ENCODE results near the gene CLEC2A.

The CLEC2A gene

DNA sequence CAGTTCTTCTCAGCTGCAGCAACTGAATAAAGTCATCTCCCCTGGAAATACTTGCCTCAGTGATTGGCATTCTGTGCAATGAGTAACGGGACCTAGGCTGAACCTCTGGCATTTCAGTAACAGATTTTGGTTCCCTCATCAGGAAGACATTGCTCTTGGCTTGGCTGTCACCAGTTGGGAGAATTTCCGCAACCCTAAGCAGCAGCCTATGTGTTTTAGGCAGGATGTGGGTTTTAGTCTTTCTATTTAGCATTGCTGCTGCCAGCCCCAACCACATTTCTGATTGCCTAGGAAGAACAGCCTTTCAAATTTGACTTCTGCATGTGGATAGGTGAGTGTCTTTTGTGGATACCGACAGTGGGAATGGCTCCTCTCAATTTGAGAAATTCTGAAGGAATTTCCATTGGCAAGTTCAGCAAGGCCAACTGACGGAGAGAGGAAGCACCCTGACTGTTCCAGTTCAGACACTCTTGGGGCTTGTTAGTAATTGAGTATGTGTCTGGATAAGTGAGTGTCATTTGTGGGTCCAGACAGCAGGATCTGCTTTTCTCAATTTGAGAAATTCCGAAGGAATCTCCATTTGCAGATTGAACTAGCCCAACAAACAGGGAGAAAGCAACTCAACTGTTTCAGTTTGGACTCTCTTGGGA lies 19.0 kb upstream of the CLEC2A start:
- no peaks in the 10 kb centered on the region for H3K9me3 Mint-ChIP-seq
- H3K27ac Mint-ChIP-seq, result peak overlapping the region; percentile 56
- no peaks in the 10 kb centered on the region for H3K36me3 Mint-ChIP-seq (ENCODE audit: low read depth)
- peak; percentile 42 for DNase-seq (ENCODE audit: low spot score)
- peak overlapping the region; percentile 83 for H3K4me3 Mint-ChIP-seq
- H3K27me3 Mint-ChIP-seq (ENCODE audit: low read depth), result no peaks in the 10 kb centered on the region
- peaks cover 53% of the 10 kb centered on the region for H3K4me1 Mint-ChIP-seq (ENCODE audit: low read depth)

DNA sequence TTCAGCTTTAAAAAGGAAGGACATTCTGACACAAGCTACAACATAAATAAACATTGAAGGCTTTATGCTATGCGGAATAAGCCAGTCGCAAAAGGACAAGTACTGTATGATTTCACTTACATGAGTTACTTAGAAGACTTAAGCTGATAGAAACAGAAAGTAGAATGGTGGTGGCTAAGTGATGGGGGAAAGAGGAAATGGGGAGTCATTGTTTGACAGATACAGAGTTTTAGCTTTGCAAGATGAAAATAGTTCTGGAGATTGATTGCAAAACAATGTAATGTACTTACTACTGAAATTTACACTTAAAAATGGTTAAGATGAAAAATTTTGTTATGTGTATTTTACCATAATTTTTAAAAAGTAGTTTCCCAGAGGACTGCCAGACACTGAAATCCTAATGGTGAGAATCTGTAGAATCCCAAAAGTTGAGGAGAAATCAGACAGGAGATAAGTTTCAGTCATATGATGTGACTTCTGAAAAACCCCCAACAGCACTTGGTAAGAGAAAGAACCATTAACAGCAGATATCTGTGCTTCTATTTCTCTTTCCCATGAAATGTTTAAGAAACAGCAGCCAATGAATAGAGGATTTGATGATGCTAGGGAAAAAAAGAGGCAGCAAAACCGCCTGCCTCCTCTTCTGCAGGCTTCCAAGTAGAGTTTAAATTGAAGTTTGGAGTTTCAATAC lies 16.6 kb upstream of the CLEC2A start:
- H3K4me1 Mint-ChIP-seq (ENCODE audit: low read depth), result peaks cover 57% of the 10 kb centered on the region
- H3K9me3 Mint-ChIP-seq, result no peaks in the 10 kb centered on the region
- no peaks in the 10 kb centered on the region for H3K36me3 Mint-ChIP-seq (ENCODE audit: low read depth)
- peak; percentile 35 for DNase-seq (ENCODE audit: low spot score)
- H3K27me3 Mint-ChIP-seq (ENCODE audit: low read depth), result no peaks in the 10 kb centered on the region
- peak overlapping the region; percentile 52 for H3K4me3 Mint-ChIP-seq
- H3K27ac Mint-ChIP-seq, result peak overlapping the region; percentile 90

DNA sequence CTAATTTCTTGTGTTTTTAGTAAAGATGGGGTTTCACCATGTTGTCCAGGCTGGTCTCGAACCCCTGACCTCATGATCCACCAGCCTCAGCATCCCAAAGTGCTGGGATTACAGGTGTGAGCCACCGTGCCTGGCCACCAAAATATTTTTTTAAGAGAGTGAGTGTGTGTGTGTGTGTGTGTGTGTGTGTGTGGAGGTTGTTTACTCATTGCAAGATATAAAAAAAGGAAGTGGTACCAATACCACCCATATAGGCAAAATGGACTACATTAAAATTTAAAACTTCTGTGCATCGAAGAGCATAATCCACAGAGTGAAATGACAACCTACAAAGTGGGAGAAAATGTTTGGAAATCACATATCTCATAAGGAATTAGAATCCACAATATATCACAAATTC lies 15.5 kb upstream of the CLEC2A start:
- Mint-ChIP-seq H3K4me1 (ENCODE audit: low read depth) (peaks cover 57% of the 10 kb centered on the region), H3K9me3 (no peaks in the 10 kb centered on the region), H3K27ac (no peak overlapping the region), H3K4me3 (peak overlapping the region; percentile 10), H3K36me3 (ENCODE audit: low read depth) (no peaks in the 10 kb centered on the region), H3K27me3 (ENCODE audit: low read depth) (no peaks in the 10 kb centered on the region)
- DNase-seq (ENCODE audit: low spot score), result no peak

DNA sequence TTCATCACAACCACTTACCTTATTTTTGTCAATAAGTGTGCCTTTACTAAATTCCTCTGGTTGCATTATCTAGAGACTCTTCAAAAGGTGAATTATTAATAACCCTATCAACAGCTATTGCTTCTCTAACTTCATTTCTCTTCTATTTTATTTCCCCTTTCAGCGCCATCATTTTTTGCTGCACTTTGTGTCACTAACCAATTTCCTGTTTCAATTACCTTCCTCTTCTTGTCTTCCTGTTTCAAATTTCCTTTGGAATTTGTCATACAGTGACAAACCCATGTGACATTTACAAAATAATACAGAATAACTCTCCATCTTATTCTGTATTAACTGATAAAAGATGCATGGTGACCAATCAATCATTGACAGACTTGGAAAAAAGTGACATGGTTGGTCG lies 12.2 kb upstream of the CLEC2A start:
- Mint-ChIP-seq H3K36me3 (ENCODE audit: low read depth) (no peaks in the 10 kb centered on the region), H3K9me3 (no peaks in the 10 kb centered on the region), H3K27me3 (ENCODE audit: low read depth) (peaks cover 18% of the 10 kb centered on the region), H3K4me3 (peak overlapping the region; percentile 7), H3K4me1 (ENCODE audit: low read depth) (peaks cover 58% of the 10 kb centered on the region), H3K27ac (peak overlapping the region; percentile 58)
- DNase-seq (ENCODE audit: low spot score), result no peak

DNA sequence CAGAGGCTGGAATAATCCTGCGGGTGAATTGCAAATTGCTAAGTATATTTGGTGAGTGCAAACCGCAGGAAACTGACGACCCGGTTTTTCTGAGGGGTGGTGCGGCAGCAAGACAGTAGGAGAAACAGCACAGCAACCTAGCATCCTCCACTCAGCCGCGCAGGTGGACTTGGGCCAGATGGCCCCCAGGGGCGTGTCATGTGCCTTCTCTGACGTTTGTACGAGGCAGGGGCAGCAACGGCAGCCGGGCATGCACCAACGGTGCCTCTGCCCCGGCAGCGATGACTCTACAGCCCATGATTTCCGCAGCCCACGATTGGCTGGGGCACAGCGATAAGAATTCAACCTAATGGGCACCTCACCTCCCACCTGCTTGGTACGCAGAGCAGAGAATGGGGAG lies 11.1 kb upstream of the CLEC2A start:
- DNase-seq (ENCODE audit: low spot score), result peak; percentile 57
- H3K27me3 Mint-ChIP-seq (ENCODE audit: low read depth), result peaks cover 25% of the 10 kb centered on the region
- peak overlapping the region; percentile 78 for H3K27ac Mint-ChIP-seq
- peak overlapping the region; percentile 87 for H3K4me3 Mint-ChIP-seq
- no peaks in the 10 kb centered on the region for H3K9me3 Mint-ChIP-seq
- no peaks in the 10 kb centered on the region for H3K36me3 Mint-ChIP-seq (ENCODE audit: low read depth)
- H3K4me1 Mint-ChIP-seq (ENCODE audit: low read depth), result peaks cover 46% of the 10 kb centered on the region

DNA sequence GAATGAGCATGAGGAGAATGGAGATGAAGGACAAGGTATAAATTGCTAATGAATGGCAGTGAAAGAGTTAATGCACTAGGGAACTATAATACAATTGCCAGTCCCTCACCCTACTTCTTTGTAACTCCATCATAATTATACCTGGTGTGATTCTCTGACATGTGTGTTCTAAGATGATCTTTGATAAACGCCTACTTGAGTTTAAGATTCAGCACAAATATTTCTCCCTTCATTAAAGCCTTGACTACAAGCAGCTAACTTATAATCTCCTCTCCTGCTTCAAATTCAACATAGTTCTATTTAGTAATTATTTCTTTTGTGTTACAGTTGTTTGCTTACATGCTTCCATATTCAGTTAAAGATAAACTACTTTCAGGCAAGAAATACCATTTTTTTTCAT lies 9.7 kb upstream of the CLEC2A start:
- H3K4me1 Mint-ChIP-seq (ENCODE audit: low read depth), result peaks cover 36% of the 10 kb centered on the region
- peaks cover 25% of the 10 kb centered on the region for H3K27me3 Mint-ChIP-seq (ENCODE audit: low read depth)
- H3K36me3 Mint-ChIP-seq (ENCODE audit: low read depth), result no peaks in the 10 kb centered on the region
- peak overlapping the region; percentile 5 for H3K4me3 Mint-ChIP-seq
- H3K9me3 Mint-ChIP-seq, result no peaks in the 10 kb centered on the region
- H3K27ac Mint-ChIP-seq, result peak overlapping the region; percentile 1
- DNase-seq (ENCODE audit: low spot score), result no peak

DNA sequence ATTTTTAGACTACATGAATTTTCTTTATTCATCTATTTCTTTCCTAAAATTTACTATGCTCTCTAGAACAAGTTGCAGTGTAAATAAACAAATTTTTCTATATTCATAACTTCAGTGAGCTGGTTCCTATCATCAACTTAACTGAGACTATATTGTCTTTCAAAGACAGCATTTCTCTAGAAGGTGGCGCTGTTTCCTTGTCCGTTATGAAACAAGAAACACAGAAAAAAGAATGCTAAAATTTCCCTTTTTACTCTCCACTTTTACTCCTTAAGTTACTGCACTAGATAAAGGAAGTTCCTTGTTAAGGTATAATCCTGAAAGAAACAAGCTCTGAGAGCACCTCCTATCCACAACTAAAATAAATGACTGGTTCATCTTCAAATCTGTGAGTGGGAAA lies 8.2 kb upstream of the CLEC2A start:
- H3K36me3 Mint-ChIP-seq (ENCODE audit: low read depth), result no peaks in the 10 kb centered on the region
- DNase-seq (ENCODE audit: low spot score), result no peak
- peaks cover 27% of the 10 kb centered on the region for H3K4me1 Mint-ChIP-seq (ENCODE audit: low read depth)
- H3K27ac Mint-ChIP-seq, result no peak overlapping the region
- H3K27me3 Mint-ChIP-seq (ENCODE audit: low read depth), result peaks cover 25% of the 10 kb centered on the region
- no peak overlapping the region for H3K4me3 Mint-ChIP-seq
- no peaks in the 10 kb centered on the region for H3K9me3 Mint-ChIP-seq

DNA sequence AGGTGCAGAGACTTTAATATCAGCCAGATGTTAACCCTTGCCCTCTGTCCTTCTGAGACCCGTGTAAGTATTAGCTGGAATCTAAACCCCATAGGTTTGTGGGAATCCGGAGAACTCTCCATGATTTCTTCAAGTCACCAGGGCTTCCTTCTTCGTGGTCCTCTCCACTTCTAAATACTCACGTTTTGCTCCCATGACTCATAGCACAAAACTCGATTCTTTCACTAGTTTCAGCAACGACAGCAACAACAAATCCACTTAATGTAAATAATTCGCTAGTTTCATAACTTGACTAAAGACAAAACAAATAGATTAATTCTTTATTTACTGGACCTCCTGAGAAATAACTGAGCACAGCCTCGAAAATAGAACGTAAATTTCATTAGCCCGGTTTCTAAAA lies 4.4 kb upstream of the CLEC2A start:
- H3K36me3 Mint-ChIP-seq (ENCODE audit: low read depth), result no peaks in the 10 kb centered on the region
- no peaks in the 10 kb centered on the region for H3K9me3 Mint-ChIP-seq
- H3K27ac Mint-ChIP-seq, result no peak overlapping the region
- peaks cover 26% of the 10 kb centered on the region for H3K27me3 Mint-ChIP-seq (ENCODE audit: low read depth)
- DNase-seq (ENCODE audit: low spot score), result no peak
- peaks cover 13% of the 10 kb centered on the region for H3K4me1 Mint-ChIP-seq (ENCODE audit: low read depth)
- no peak overlapping the region for H3K4me3 Mint-ChIP-seq

DNA sequence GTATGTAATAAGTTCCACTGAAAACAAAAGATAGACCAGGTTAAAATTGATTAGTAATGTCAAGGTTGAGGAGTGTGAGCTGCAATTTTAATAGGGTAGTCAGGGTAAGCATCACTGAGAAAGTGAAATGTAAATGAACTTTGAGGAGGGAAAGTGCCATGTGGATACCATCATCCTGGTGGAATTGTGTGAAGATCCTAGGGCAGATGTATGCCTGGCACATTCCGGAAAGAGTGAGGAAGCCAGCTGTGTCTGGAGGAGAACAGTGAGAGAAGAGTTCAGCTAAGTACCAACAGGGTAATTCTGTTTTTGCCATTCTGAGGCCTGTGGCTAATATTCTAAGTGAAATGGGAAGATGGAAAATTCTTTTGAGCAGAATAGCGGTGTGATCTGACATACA lies 2.9 kb upstream of the CLEC2A start:
- no peaks in the 10 kb centered on the region for H3K4me1 Mint-ChIP-seq (ENCODE audit: low read depth)
- peaks cover 24% of the 10 kb centered on the region for H3K27me3 Mint-ChIP-seq (ENCODE audit: low read depth)
- no peak overlapping the region for H3K4me3 Mint-ChIP-seq
- H3K9me3 Mint-ChIP-seq, result no peaks in the 10 kb centered on the region
- no peaks in the 10 kb centered on the region for H3K36me3 Mint-ChIP-seq (ENCODE audit: low read depth)
- no peak overlapping the region for H3K27ac Mint-ChIP-seq
- DNase-seq (ENCODE audit: low spot score), result no peak

DNA sequence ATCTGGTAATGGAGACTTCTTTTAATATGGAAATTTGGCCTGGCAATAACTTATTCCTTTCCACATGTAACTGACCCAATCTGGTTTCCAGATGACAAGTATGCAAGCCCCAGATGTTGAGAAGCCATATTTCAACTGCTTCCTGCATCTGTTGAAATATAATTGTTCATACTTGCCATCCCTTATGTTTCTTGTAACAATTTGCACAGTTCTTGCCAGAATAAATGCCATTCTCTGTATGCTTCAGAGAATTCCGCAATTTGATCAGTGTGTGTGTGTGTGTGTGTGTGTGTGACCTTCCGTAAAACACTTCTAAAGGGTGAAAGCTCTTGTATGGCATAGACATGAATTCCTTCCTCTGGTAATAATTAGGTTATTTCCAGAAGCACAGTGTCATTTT lies 1.8 kb upstream of the CLEC2A start:
- Mint-ChIP-seq H3K36me3 (ENCODE audit: low read depth) (no peaks in the 10 kb centered on the region), H3K27ac (no peak overlapping the region), H3K9me3 (no peaks in the 10 kb centered on the region), H3K27me3 (ENCODE audit: low read depth) (peaks cover 20% of the 10 kb centered on the region), H3K4me1 (ENCODE audit: low read depth) (no peaks in the 10 kb centered on the region), H3K4me3 (no peak overlapping the region)
- DNase-seq (ENCODE audit: low spot score), result no peak

DNA sequence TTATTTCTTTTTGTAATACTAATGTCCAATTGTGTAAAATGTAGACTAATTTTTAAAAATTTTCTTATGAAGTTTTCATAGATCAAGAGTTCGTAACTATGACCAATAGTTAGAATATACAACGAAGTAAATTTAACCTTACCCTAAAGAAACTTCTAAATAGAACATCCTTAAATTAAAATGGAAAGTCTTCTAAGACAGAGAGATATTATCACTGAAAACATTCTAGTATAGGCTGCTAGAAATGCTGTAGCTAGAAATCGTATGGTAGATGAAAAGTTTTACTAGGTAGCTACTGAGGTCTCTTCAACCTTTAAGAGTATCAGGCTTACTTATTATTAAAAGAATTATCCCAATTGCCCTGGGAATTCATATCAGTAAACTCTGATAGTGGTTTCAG lies 925 bp downstream of the CLEC2A start:
- Mint-ChIP-seq H3K27ac (no peak overlapping the region), H3K36me3 (ENCODE audit: low read depth) (no peaks in the 10 kb centered on the region), H3K9me3 (no peaks in the 10 kb centered on the region), H3K4me1 (ENCODE audit: low read depth) (peaks cover 2% of the 10 kb centered on the region), H3K27me3 (ENCODE audit: low read depth) (peaks cover 27% of the 10 kb centered on the region), H3K4me3 (no peak overlapping the region)
- no peak for DNase-seq (ENCODE audit: low spot score)

DNA sequence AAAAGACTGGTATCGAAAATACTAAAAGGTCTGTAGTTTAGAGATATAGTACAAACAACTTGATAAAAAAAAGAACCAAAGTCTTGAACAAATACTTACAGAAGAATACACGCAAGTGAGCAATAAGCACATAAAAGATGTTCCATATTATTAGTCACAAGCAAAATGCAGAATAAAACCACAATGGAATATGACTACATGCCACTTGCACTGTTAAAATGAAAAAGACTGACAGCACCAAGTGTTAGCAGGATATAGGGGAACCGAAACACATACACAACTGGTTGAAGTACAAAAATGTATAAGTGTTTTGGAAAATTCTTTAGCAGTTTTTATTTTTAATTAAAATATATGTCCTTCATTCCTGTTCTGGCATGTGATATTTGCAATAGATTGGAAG lies 3.6 kb downstream of the CLEC2A start:
- DNase-seq (ENCODE audit: low spot score), result no peak
- Mint-ChIP-seq H3K36me3 (ENCODE audit: low read depth) (no peaks in the 10 kb centered on the region), H3K4me3 (no peak overlapping the region), H3K9me3 (no peaks in the 10 kb centered on the region), H3K4me1 (ENCODE audit: low read depth) (peaks cover 9% of the 10 kb centered on the region), H3K27me3 (ENCODE audit: low read depth) (peaks cover 27% of the 10 kb centered on the region), H3K27ac (no peak overlapping the region)

DNA sequence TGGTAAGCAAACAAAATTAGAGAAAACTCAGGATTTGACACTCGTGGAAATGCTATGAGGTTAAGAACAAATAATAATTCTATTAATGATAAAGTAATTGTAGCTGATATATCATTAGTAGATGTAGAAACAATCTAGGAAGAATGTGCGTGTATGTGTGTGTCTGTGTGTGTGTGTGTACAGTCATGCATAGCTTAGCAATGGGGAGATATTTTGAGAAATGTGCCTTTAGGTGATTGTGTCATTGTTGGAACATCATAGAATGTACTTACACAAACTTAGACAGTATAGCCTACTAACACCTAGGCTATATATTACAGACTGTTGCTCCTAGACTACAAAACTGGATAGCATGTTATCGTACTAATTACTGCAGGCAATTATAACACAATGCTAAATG lies 5.3 kb downstream of the CLEC2A start:
- Mint-ChIP-seq H3K9me3 (peaks cover 3% of the 10 kb centered on the region), H3K4me1 (ENCODE audit: low read depth) (peaks cover 19% of the 10 kb centered on the region)

DNA sequence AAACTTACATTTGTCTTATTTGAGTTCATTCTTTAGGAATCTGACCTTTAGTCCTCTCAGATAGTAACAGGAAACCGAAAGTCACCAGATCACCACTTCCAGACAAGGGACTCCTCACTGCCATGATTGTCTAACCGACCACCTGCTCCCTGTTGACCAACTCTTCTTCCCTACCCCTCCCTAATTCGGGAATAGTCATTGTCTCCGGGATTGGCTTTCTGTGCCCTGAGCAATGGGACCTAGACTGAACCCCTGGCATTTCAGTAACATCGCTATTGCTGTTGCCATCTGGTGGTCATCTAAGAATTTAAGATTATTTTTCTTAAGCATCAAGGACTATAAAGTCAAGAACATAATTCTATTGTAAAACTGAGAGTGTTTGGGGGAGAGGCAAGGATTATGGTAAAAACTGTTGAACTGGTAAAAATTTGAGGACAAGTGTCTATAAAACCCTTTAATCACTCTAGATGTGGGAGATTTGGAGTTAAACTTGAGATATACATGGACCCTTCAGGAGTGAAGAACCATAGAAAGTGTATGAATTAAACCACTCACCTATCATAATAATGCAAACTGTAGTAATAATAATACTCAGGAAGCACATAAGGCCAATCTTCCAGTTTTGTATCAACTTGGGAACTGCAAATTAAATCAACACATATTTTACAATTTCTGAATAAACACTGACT lies 6.3 kb downstream of the CLEC2A start:
- Mint-ChIP-seq H3K36me3 (ENCODE audit: low read depth) (peaks cover 1% of the 10 kb centered on the region), H3K4me3 (peak overlapping the region; percentile 71), H3K9me3 (peaks cover 3% of the 10 kb centered on the region), H3K4me1 (ENCODE audit: low read depth) (peaks cover 19% of the 10 kb centered on the region), H3K27ac (no peak overlapping the region), H3K27me3 (ENCODE audit: low read depth) (peaks cover 17% of the 10 kb centered on the region)
- DNase-seq (ENCODE audit: low spot score), result no peak

More for the DNA sequence above, 5.3 kb downstream of the CLEC2A start:
- Mint-ChIP-seq H3K4me3 (no peak overlapping the region), H3K36me3 (ENCODE audit: low read depth) (peaks cover 1% of the 10 kb centered on the region), H3K27me3 (ENCODE audit: low read depth) (peaks cover 19% of the 10 kb centered on the region), H3K27ac (no peak overlapping the region)
- DNase-seq (ENCODE audit: low spot score), result no peak
